Liver (tissue), 3 donors: Measurements from ENCODE around the gene PLCB3.

Experiments
- CTCF ChIP-seq: fragments of 150-350 bp; IDR thresholded peaks from 2 replicates; pipeline ENCODE4 v1.5.1; 2017; ENCODE audit warnings: improper control_type of control experiment, low read depth, low read length; ENCODE audit not compliant: missing input control
- FOXA1 ChIP-seq: IDR thresholded peaks from 2 replicates; pipeline ENCODE4 v1.6.1; 2016; ENCODE audit warnings: antibody characterized with exemption
- NR2F2 ChIP-seq: IDR thresholded peaks from 2 replicates; pipeline ENCODE4 v1.6.1; 2016; ENCODE audit warnings: antibody characterized with exemption
- donor health status: healthy.
- donor health status: healthy.

GRCh38 chr11:64238999-64239398 is 12.3 kb upstream of the PLCB3 start:
- no peak for TF ChIP-seq NR2F2
- TF ChIP-seq CTCF = no peak
- TF ChIP-seq FOXA1 = no peak
